ENCODE data around the gene DLEU7. TPM values are rescaled to one million over a fixed set of nuclear protein-coding genes. Genes with fewer than 3 reads are reported as not detected.

The DLEU7 gene
- total RNA-seq (2014; rRNA removed; shearing (Covaris generic)) = not detected in 2 replicates

DNA sequence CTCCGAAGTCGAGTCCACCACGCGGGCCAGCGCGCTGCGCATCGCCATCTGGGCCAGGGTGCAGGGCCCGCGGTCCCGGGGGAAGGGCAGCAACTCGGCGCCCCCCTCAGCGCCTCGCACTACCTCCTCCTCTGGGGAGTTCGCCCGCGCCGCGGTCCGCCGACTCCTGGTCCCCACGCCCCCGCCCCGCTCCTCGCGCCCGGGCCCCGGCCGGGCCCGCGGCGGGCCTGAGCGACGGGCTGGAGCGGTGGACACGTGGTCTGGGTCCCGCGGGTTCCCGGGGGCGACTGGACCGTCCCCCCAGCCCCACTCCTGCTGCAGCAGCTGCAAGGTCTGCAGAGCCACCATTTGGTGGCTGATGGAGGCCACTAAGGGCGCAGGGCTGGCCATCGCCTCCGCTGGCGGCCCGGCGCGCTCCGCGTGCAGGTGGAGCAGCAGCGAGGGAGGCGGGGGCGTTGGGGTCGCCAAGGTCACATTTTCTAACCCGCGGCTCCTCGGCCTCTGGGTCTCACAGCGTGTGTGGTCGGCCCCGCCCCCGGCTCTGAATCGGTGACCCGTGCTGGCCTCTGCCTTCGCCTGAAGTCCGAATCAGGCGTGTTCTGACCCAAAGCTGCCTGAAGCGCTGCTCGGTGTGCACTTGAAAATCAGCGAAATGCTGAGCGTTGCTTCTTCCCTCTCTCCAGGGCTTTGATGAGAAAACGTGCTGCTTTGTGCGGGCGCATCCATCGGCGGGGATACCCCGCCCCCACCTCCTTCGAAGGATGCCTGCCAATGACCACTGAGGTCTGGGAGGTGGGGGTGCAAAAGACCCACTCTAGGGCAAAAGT lies at the start of gene DLEU7:
Gene DLEU7 (minus strand): TSS at position 436 of the 827 bp plus-strand sequence. CDS start 46 bp downstream, at position 390.
- H3K27me3 ChIP-seq (replicated peaks) = no peaks in the 10 kb centered on the region; the same call in 1 of the 2 replicates
- H3K27ac ChIP-seq = no peak within 1 kb of the TSS
- DNase-seq (ENCODE audit: low read depth in 1 of 2, low spot score in 2 of 2) = no peak
- H3K9me3 ChIP-seq (replicated peaks) = no peaks in the 10 kb centered on the region
- no peaks in the 10 kb centered on the region for H3K36me3 ChIP-seq
- H3K4me3 ChIP-seq = no peak within 1 kb of the TSS
- no peaks in the 10 kb centered on the region for H3K4me1 ChIP-seq (replicated peaks)

DNA sequence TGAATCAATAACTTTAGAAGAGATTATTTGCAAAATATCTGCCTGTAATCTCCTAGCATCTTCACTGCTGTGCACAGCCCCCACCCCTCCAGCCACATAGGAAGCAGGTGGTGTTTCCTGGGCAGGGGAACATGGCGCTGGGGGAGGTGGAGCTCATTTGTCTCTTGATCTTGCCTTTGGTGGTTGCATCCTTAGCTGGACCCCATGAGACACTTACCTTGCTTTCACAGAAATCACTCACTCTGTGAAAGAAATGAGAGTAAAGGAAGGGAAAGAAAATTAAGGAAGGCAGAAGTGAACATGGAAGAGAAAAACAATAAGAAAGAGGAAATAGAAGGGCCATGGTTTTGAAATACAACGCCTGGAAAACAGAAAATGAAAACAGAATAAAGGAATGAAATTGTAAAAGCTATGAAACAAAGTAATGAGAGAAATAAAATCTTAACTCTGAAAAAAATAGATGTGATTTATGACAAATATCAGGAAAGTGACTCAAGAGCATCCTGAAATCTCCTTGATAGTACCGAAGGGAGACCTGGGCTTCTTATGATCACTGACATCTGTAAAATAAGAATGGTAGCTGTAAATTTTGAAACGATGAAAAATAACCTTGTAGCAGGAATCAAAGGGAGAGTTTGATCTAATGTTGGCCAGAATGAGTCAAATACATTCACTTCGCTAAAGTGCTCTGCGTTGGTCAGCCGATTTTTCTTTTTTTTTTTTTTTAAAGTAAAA lies 48.9 kb upstream of the DLEU7 start:
- Histone ChIP-seq H3K4me3 (no peak overlapping the region), H3K36me3 (no peaks in the 10 kb centered on the region)

DNA sequence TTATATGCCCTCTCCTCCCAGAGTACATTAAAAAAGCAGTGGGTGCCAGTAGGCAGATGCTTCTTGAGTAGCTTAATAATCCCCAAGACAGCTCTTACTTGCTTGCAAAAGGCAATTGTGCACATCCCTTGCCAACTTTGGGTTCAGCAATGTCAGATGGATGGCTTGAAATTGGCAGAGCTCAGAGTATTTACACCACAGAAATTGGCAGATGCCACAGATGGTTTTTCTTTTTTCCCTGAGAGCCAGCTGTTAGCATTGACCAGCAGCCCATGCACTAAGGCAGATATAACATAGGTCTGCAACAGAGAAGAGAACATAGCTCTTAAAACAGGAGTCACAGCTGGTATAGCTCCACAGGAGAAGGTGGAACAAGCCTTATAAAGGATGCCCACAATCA lies 47.7 kb upstream of the DLEU7 start:
- Histone ChIP-seq H3K36me3 (no peaks in the 10 kb centered on the region), H3K9me3 (replicated peaks) (no peaks in the 10 kb centered on the region), H3K4me3 (no peak overlapping the region), H3K4me1 (replicated peaks) (no peaks in the 10 kb centered on the region), H3K27ac (no peak overlapping the region), H3K27me3 (replicated peaks) (no peaks in the 10 kb centered on the region)
- no peak for DNase-seq (ENCODE audit: low read depth in 1 of 2, low spot score in 2 of 2)

More for the DNA sequence above, 48.9 kb upstream of the DLEU7 start:
- no peak overlapping the region for H3K27ac ChIP-seq
- no peaks in the 10 kb centered on the region for H3K9me3 ChIP-seq (replicated peaks)
- H3K27me3 ChIP-seq (replicated peaks) = no peaks in the 10 kb centered on the region
- no peak for DNase-seq (ENCODE audit: low read depth in 1 of 2, low spot score in 2 of 2)
- no peaks in the 10 kb centered on the region for H3K4me1 ChIP-seq (replicated peaks)

DNA sequence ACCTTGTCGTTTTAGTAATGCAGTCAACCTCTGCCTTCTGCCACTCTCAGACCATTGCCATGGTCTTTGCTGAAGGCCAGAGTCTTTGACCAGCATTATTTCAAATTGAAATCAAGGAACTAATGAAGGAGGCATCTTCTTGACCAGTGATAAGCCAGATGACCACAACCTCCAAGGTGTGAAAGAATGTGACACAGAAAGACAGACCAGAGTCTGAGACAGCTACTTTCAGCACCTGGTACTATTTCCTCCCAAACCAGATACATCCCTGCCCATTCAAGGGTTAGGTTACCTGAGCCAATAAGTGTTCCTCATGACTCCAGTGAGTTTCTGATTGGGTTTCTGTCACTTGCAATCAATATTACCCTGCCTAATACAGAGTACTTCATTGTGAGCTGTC lies 45.8 kb upstream of the DLEU7 start:
- Histone ChIP-seq H3K9me3 (replicated peaks) (no peaks in the 10 kb centered on the region), H3K4me1 (replicated peaks) (no peaks in the 10 kb centered on the region), H3K27me3 (replicated peaks) (no peaks in the 10 kb centered on the region), H3K27ac (no peak overlapping the region), H3K4me3 (no peak overlapping the region), H3K36me3 (no peaks in the 10 kb centered on the region)
- DNase-seq (ENCODE audit: low read depth in 1 of 2, low spot score in 2 of 2) = no peak

DNA sequence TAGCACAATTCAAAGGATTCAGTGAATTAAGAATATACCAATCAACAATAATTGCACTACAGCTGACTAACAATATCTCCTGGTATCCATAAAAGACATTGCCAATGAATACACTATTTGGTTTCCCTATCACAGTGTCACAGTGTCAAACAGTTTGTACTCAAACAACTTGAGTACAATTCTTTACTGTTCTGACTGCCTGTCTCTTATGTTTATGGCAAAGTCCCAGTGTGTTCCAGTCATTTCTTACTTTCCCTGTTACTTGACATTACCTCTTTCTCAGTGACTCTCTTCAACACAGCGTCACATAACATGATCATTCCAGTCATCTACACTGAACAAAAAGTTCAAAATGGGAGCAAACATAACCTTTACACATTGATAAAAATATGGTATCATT lies 44.9 kb upstream of the DLEU7 start:
- H3K27ac ChIP-seq = no peak overlapping the region
- no peak for DNase-seq (ENCODE audit: low read depth in 1 of 2, low spot score in 2 of 2)

DNA sequence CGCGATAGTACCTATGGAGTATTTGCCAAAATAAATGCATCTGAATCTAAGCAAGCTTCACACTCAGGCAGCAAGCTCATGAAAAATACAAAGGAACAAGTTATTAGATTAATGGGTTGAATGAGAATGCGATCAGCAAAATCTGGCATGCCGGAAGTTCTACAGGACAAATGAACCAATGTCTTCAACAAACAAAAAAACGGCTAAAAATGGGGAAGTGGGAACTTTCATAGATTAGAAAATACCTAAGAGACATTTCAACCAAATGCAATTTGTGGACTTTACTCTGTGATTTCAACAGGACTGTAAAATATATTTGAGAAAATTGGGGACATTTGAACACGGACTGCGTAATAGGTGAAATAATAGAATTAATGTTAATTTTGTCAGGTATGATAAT lies 43.7 kb upstream of the DLEU7 start:
- no peak for DNase-seq (ENCODE audit: low read depth in 1 of 2, low spot score in 2 of 2)
- no peaks in the 10 kb centered on the region for H3K27me3 ChIP-seq (replicated peaks)
- no peaks in the 10 kb centered on the region for H3K4me1 ChIP-seq (replicated peaks)
- H3K27ac ChIP-seq = no peak overlapping the region
- H3K36me3 ChIP-seq = no peaks in the 10 kb centered on the region
- no peaks in the 10 kb centered on the region for H3K9me3 ChIP-seq (replicated peaks)
- no peak overlapping the region for H3K4me3 ChIP-seq

More for the DNA sequence above, 44.9 kb upstream of the DLEU7 start:
- H3K36me3 ChIP-seq = no peaks in the 10 kb centered on the region
- H3K27me3 ChIP-seq (replicated peaks) = no peaks in the 10 kb centered on the region
- H3K9me3 ChIP-seq (replicated peaks) = no peaks in the 10 kb centered on the region
- no peak overlapping the region for H3K4me3 ChIP-seq
- H3K4me1 ChIP-seq (replicated peaks) = no peaks in the 10 kb centered on the region

DNA sequence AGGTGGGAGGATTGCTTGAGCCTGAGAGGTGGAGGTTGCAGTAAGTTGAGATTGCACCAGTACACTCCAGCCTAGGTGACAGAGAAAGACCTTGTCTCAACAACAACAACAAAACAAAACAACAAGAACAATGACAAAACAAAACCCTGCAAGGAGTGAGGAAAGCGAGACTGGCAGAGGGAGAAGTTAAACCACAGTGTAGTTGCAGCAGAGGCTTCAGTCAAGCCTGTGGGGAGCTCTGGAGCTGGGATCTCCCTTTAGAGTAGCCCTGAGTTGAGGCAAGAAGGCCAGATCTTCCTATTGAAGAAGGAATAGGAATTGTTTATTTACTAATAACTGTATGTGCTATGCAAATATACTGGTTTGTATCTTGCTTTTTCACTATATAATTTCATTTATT lies 40.8 kb upstream of the DLEU7 start:
- no peaks in the 10 kb centered on the region for H3K27me3 ChIP-seq (replicated peaks)
- no peak for DNase-seq (ENCODE audit: low read depth in 1 of 2, low spot score in 2 of 2)
- no peaks in the 10 kb centered on the region for H3K36me3 ChIP-seq
- no peak overlapping the region for H3K27ac ChIP-seq
- no peaks in the 10 kb centered on the region for H3K4me1 ChIP-seq (replicated peaks)
- no peaks in the 10 kb centered on the region for H3K9me3 ChIP-seq (replicated peaks)
- H3K4me3 ChIP-seq = no peak overlapping the region

DNA sequence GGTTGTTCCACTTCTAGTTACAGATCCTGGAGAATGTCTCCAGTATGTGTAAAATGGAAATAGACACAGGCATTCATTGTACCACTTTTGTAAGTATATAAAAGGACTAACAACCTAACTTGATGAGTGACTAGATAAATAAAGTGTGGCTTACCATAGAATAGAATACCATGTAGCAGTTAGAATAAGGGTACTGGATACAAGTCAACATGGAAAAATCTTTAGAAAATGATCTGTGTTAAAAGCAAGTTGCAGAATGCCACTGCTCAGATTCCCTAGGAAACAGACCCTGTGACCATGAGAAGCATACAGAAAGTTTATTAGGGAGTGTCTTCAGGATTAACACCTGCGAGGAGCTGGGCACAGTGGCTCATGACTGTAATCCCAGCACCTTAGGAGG lies 40.2 kb upstream of the DLEU7 start:
- no peaks in the 10 kb centered on the region for H3K27me3 ChIP-seq (replicated peaks)
- no peak for DNase-seq (ENCODE audit: low read depth in 1 of 2, low spot score in 2 of 2)
- no peak overlapping the region for H3K4me3 ChIP-seq
- no peak overlapping the region for H3K27ac ChIP-seq
- no peaks in the 10 kb centered on the region for H3K4me1 ChIP-seq (replicated peaks)
- H3K9me3 ChIP-seq (replicated peaks) = no peaks in the 10 kb centered on the region
- H3K36me3 ChIP-seq = no peaks in the 10 kb centered on the region

DNA sequence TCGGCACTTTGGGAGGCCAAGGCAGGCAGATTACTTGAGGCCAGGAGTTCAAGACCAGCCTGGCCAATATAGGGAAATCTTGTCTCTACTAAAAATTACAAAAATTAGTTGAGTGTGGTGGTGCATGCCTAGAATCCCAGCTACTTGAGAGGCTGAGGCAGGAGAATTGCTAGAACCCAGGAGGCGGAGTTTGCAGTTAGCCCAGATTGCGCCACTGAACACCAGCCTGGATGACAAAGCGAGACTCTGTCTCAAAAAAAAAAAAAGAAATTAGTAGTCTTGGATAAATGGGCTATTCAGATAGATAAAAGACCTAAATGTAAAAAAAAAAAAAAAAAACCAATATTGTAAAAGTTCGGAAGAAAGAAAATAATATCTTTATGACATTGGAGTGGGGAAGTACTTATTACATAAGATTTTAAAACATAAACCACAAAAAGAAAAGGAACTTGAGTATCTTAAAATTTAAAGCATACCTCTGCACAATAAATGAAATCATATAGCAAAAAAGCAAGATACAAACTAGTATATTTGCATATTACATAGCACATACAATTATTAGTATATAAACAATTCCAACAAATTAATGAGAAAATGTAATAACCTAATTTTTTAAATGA lies 39.4 kb upstream of the DLEU7 start:
- no peak overlapping the region for H3K4me3 ChIP-seq
- H3K36me3 ChIP-seq = no peaks in the 10 kb centered on the region
- H3K27me3 ChIP-seq (replicated peaks) = no peaks in the 10 kb centered on the region
- H3K4me1 ChIP-seq (replicated peaks) = no peaks in the 10 kb centered on the region
- H3K27ac ChIP-seq = no peak overlapping the region
- DNase-seq (ENCODE audit: low read depth in 1 of 2, low spot score in 2 of 2) = no peak
- H3K9me3 ChIP-seq (replicated peaks) = no peaks in the 10 kb centered on the region

DNA sequence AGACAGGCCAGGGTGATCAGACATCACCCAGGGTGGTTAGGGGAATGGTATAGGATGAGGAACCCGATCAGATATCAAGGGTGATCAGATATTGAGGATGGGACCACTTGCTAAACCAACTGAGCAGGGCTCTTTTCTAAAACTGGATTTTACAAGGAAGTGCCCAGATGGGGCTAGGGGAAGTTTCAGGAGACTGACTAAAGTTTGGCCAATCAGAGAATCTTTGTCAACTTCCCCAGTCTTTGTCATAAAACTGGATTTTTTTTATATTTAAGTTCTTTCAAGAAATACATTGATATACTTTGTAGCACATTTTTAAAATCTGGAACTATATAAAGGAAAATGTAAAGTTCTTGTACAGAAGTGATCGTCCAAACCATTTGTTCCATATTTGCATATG lies 30.5 kb upstream of the DLEU7 start:
- Histone ChIP-seq H3K27ac (no peak overlapping the region), H3K9me3 (replicated peaks) (no peaks in the 10 kb centered on the region), H3K4me3 (no peak overlapping the region), H3K27me3 (replicated peaks) (no peaks in the 10 kb centered on the region), H3K4me1 (replicated peaks) (no peaks in the 10 kb centered on the region), H3K36me3 (no peaks in the 10 kb centered on the region)
- no peak for DNase-seq (ENCODE audit: low read depth in 1 of 2, low spot score in 2 of 2)

DNA sequence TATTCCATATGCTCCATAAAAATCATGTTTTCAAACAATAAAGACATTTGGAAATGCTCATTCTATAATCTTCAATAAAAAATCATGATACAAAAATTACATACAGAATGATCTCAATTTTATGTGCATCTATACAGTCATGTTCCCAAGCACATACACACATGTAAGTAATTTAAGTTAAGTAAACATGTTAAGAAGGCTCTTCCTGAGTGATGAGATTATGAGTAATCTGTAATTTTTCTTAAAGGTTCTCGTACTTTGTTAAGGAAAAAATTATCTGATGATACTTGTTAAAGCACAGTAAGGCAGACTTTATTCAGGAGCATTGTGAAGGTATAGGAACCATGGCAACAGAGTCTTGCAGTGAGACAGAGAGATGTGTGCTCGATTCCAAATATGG lies 30.0 kb upstream of the DLEU7 start:
- DNase-seq (ENCODE audit: low read depth in 1 of 2, low spot score in 2 of 2) = no peak

DNA sequence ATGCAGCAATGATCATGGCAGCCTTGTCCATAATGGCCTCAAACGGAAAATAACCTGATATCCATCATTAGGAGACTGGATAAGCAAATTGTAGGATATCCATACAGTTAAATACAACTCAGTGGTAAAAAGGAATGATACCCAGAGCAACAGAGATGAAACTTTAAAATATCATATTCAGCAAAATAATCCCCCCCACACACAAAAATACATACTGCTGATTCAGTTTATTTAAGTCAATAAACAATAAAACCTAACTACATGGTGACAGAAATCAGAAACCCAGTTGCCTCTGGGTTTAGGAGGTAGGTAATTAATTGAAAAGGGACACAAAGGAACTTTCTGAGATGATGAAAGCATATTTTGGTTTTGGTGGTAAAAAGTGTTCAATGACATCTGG lies 27.9 kb upstream of the DLEU7 start:
- Histone ChIP-seq H3K27me3 (replicated peaks) (no peaks in the 10 kb centered on the region), H3K27ac (no peak overlapping the region), H3K9me3 (replicated peaks) (no peaks in the 10 kb centered on the region), H3K4me3 (no peak overlapping the region), H3K36me3 (no peaks in the 10 kb centered on the region), H3K4me1 (replicated peaks) (no peaks in the 10 kb centered on the region)
- DNase-seq (ENCODE audit: low read depth in 1 of 2, low spot score in 2 of 2) = no peak

More for the DNA sequence above, 30.0 kb upstream of the DLEU7 start:
- Histone ChIP-seq H3K36me3 (no peaks in the 10 kb centered on the region), H3K27ac (no peak overlapping the region), H3K4me1 (replicated peaks) (no peaks in the 10 kb centered on the region), H3K4me3 (no peak overlapping the region), H3K27me3 (replicated peaks) (no peaks in the 10 kb centered on the region), H3K9me3 (replicated peaks) (no peaks in the 10 kb centered on the region)

DNA sequence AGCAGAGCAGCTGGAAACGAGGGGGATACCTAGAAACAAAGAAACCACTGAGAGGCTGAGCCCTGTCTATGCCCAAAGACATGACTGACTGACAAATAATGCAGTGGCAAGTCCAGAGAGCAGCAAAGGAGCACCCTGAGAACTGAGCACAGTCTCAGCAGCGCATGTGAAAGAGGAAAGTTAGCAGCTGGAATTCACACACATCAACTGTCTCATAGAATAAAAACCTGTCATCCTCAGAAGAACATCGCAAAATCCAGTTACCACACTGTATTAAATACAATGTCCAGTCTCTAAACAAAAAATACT lies 24.1 kb upstream of the DLEU7 start:
- no peaks in the 10 kb centered on the region for H3K4me1 ChIP-seq (replicated peaks)
- H3K9me3 ChIP-seq (replicated peaks) = no peaks in the 10 kb centered on the region
- no peaks in the 10 kb centered on the region for H3K36me3 ChIP-seq
- no peaks in the 10 kb centered on the region for H3K27me3 ChIP-seq (replicated peaks)
- no peak overlapping the region for H3K27ac ChIP-seq
- DNase-seq (ENCODE audit: low read depth in 1 of 2, low spot score in 2 of 2) = no peak
- H3K4me3 ChIP-seq = no peak overlapping the region
